Measurements from ENCODE around the gene GPLD1. TPM values are rescaled to one million over a fixed set of nuclear protein-coding genes. Genes with fewer than 3 reads are reported as not detected.

Gene GPLD1
- under 1 TPM; 0.38 to 0.87 (median 0.45) TPM for total RNA-seq

GRCh38 chr6:24489470-24489869 is at the start of gene GPLD1:
TSS of gene GPLD1 (minus strand) at chr6:24489578. CDS start at chr6:24489511, 67 bp downstream.
- Mint-ChIP-seq H3K36me3 (ENCODE audit: insufficient read depth) (no peaks in the 10 kb centered on the region), H3K9me3 (no peaks in the 10 kb centered on the region), H3K27me3 (ENCODE audit: low read depth) (peaks cover 2% of the 10 kb centered on the region), H3K4me1 (ENCODE audit: low read depth) (peaks cover 12% of the 10 kb centered on the region), H3K4me3 (no peak within 1 kb of the TSS)
- no peak for DNase-seq
- no peak for ATAC-seq

- no peaks in the 10 kb centered on the region for H3K27me3 Mint-ChIP-seq (ENCODE audit: low read depth)
- no peak for DNase-seq
- no peaks in the 10 kb centered on the region for H3K9me3 Mint-ChIP-seq
- H3K4me1 Mint-ChIP-seq (ENCODE audit: low read depth), result no peaks in the 10 kb centered on the region
- no peak for ATAC-seq
- no peak overlapping the region for H3K4me3 Mint-ChIP-seq
- H3K36me3 Mint-ChIP-seq (ENCODE audit: insufficient read depth), result peaks cover 20% of the 10 kb centered on the region
These were observed 48.5 kb upstream of the GPLD1 start for GRCh38 chr6:24537771-24538385.

- no peaks in the 10 kb centered on the region for H3K9me3 Mint-ChIP-seq
These were observed 47.8 kb upstream of the GPLD1 start for GRCh38 chr6:24537082-24537699.

GRCh38 chr6:24536466-24536865 is 47.1 kb upstream of the GPLD1 start:
- no peaks in the 10 kb centered on the region for H3K4me1 Mint-ChIP-seq (ENCODE audit: low read depth)
- H3K9me3 Mint-ChIP-seq, result no peaks in the 10 kb centered on the region
- ATAC-seq (no peak), DNase-seq (no peak)
- no peaks in the 10 kb centered on the region for H3K27me3 Mint-ChIP-seq (ENCODE audit: low read depth)
- H3K4me3 Mint-ChIP-seq, result no peak overlapping the region
- peaks cover 27% of the 10 kb centered on the region for H3K36me3 Mint-ChIP-seq (ENCODE audit: insufficient read depth)

More at GRCh38 chr6:24537082-24537699, 47.8 kb upstream of the GPLD1 start:
- Mint-ChIP-seq H3K27me3 (ENCODE audit: low read depth) (no peaks in the 10 kb centered on the region), H3K36me3 (ENCODE audit: insufficient read depth) (peaks cover 23% of the 10 kb centered on the region), H3K4me3 (no peak overlapping the region), H3K4me1 (ENCODE audit: low read depth) (no peaks in the 10 kb centered on the region)
- ATAC-seq, result no peak
- DNase-seq, result no peak

GRCh38 chr6:24535210-24535609 is 45.8 kb upstream of the GPLD1 start:
- ATAC-seq (no peak), DNase-seq (no peak)
- Mint-ChIP-seq H3K9me3 (no peaks in the 10 kb centered on the region), H3K27me3 (ENCODE audit: low read depth) (no peaks in the 10 kb centered on the region), H3K36me3 (ENCODE audit: insufficient read depth) (peaks cover 32% of the 10 kb centered on the region), H3K4me3 (no peak overlapping the region), H3K4me1 (ENCODE audit: low read depth) (no peaks in the 10 kb centered on the region)

GRCh38 chr6:24534329-24534728 is 45.0 kb upstream of the GPLD1 start:
- DNase-seq (no peak), ATAC-seq (no peak)
- Mint-ChIP-seq H3K4me3 (no peak overlapping the region), H3K27me3 (ENCODE audit: low read depth) (no peaks in the 10 kb centered on the region), H3K4me1 (ENCODE audit: low read depth) (no peaks in the 10 kb centered on the region), H3K9me3 (no peaks in the 10 kb centered on the region), H3K36me3 (ENCODE audit: insufficient read depth) (peaks cover 37% of the 10 kb centered on the region)

- DNase-seq (no peak), ATAC-seq (no peak)
- peaks cover 5% of the 10 kb centered on the region for H3K4me1 Mint-ChIP-seq (ENCODE audit: low read depth)
- H3K36me3 Mint-ChIP-seq (ENCODE audit: insufficient read depth), result peaks cover 30% of the 10 kb centered on the region
- no peaks in the 10 kb centered on the region for H3K27me3 Mint-ChIP-seq (ENCODE audit: low read depth)
- H3K4me3 Mint-ChIP-seq, result no peak overlapping the region
- no peaks in the 10 kb centered on the region for H3K9me3 Mint-ChIP-seq
These were observed 40.6 kb upstream of the GPLD1 start for GRCh38 chr6:24529985-24530384.

GRCh38 chr6:24524805-24525204 is 35.4 kb upstream of the GPLD1 start:
- no peak for DNase-seq
- Mint-ChIP-seq H3K4me3 (no peak overlapping the region), H3K9me3 (no peaks in the 10 kb centered on the region), H3K4me1 (ENCODE audit: low read depth) (peaks cover 7% of the 10 kb centered on the region), H3K36me3 (ENCODE audit: insufficient read depth) (peaks cover under 1% of the 10 kb centered on the region), H3K27me3 (ENCODE audit: low read depth) (no peaks in the 10 kb centered on the region)
- ATAC-seq, result no peak

- H3K9me3 Mint-ChIP-seq, result no peaks in the 10 kb centered on the region
- no peaks in the 10 kb centered on the region for H3K36me3 Mint-ChIP-seq (ENCODE audit: insufficient read depth)
- ATAC-seq, result no peak
- H3K4me1 Mint-ChIP-seq (ENCODE audit: low read depth), result peaks cover 7% of the 10 kb centered on the region
- H3K4me3 Mint-ChIP-seq, result no peak overlapping the region
- no peaks in the 10 kb centered on the region for H3K27me3 Mint-ChIP-seq (ENCODE audit: low read depth)
- DNase-seq, result no peak
These were observed 35.0 kb upstream of the GPLD1 start for GRCh38 chr6:24524329-24524728.

GRCh38 chr6:24522228-24523176 is 33.1 kb upstream of the GPLD1 start:
- Mint-ChIP-seq H3K27me3 (ENCODE audit: low read depth) (no peaks in the 10 kb centered on the region), H3K9me3 (no peaks in the 10 kb centered on the region), H3K4me1 (ENCODE audit: low read depth) (peaks cover 9% of the 10 kb centered on the region), H3K4me3 (no peak overlapping the region), H3K36me3 (ENCODE audit: insufficient read depth) (no peaks in the 10 kb centered on the region)
- DNase-seq (no peak), ATAC-seq (no peak)

GRCh38 chr6:24520929-24521546 is 31.7 kb upstream of the GPLD1 start:
- ATAC-seq, result peak in 1 of 2 donors; percentile 71
- H3K9me3 Mint-ChIP-seq, result no peaks in the 10 kb centered on the region
- no peaks in the 10 kb centered on the region for H3K36me3 Mint-ChIP-seq (ENCODE audit: insufficient read depth)
- H3K4me1 Mint-ChIP-seq (ENCODE audit: low read depth), result peaks cover 5% of the 10 kb centered on the region
- no peak overlapping the region for H3K4me3 Mint-ChIP-seq
- peak; percentile 21 for DNase-seq
- no peaks in the 10 kb centered on the region for H3K27me3 Mint-ChIP-seq (ENCODE audit: low read depth)

GRCh38 chr6:24517659-24518543 is 28.5 kb upstream of the GPLD1 start:
- no peak for ATAC-seq
- H3K9me3 Mint-ChIP-seq, result no peaks in the 10 kb centered on the region
- DNase-seq, result no peak
- H3K36me3 Mint-ChIP-seq (ENCODE audit: insufficient read depth), result peaks cover 9% of the 10 kb centered on the region
- peaks cover 5% of the 10 kb centered on the region for H3K4me1 Mint-ChIP-seq (ENCODE audit: low read depth)
- H3K27me3 Mint-ChIP-seq (ENCODE audit: low read depth), result no peaks in the 10 kb centered on the region
- H3K4me3 Mint-ChIP-seq, result no peak overlapping the region

- peaks cover 3% of the 10 kb centered on the region for H3K4me1 Mint-ChIP-seq (ENCODE audit: low read depth)
- ATAC-seq (no peak), DNase-seq (no peak)
- H3K4me3 Mint-ChIP-seq, result no peak overlapping the region
- no peaks in the 10 kb centered on the region for H3K9me3 Mint-ChIP-seq
- no peaks in the 10 kb centered on the region for H3K27me3 Mint-ChIP-seq (ENCODE audit: low read depth)
- peaks cover 38% of the 10 kb centered on the region for H3K36me3 Mint-ChIP-seq (ENCODE audit: insufficient read depth)
These were observed 24.2 kb upstream of the GPLD1 start for GRCh38 chr6:24513602-24514001.
